Endothelial cell (in vitro differentiated cells): ENCODE results near the gene NOXA1. TPM values are rescaled to one million over a fixed set of nuclear protein-coding genes. Genes with fewer than 3 reads are reported as not detected.

Source experiments
- DNase-seq: peaks from one replicate; pipeline ENCODE4 v3.0.0; 2021; ENCODE audit warnings: low spot score
- H3K27ac Mint-ChIP-seq: one replicate; pipeline ENCODE4 v1.8.0; 2021; ENCODE audit warnings: mixed read lengths, inconsistent platforms; ENCODE audit not compliant: unreplicated experiment
- H3K27me3 Mint-ChIP-seq: one replicate; pipeline ENCODE4 v1.8.0; 2021; ENCODE audit warnings: mild to moderate bottlenecking, moderate library complexity, mixed read lengths, inconsistent platforms; ENCODE audit not compliant: unreplicated experiment
- H3K36me3 Mint-ChIP-seq: one replicate; pipeline ENCODE4 v1.8.0; 2021; ENCODE audit warnings: mild to moderate bottlenecking, low read depth, mixed read lengths, inconsistent platforms; ENCODE audit not compliant: unreplicated experiment
- H3K4me1 Mint-ChIP-seq: one replicate; pipeline ENCODE4 v1.8.0; 2021; ENCODE audit warnings: mild to moderate bottlenecking, mixed read lengths, inconsistent platforms; ENCODE audit not compliant: unreplicated experiment
- H3K4me3 Mint-ChIP-seq: one replicate; pipeline ENCODE4 v1.8.0; 2021; ENCODE audit warnings: mild to moderate bottlenecking, mixed read lengths, inconsistent platforms; ENCODE audit not compliant: unreplicated experiment
- H3K9me3 Mint-ChIP-seq: one replicate; pipeline ENCODE4 v1.8.0; 2021; ENCODE audit warnings: mixed read lengths, inconsistent platforms; ENCODE audit not compliant: unreplicated experiment
- CTCF ChIP-seq: fragments of 200-600 bp; sonication (generic); IDR thresholded peaks from one replicate; pipeline ENCODE4 v1.5.0; 2021; ENCODE audit warnings: antibody characterized with exemption; ENCODE audit not compliant: unreplicated experiment
- long read RNA-seq: library from polyadenylated mRNA; unstranded; transcript quantifications from one replicate; pipeline ENCODE4 v2.0.0, GENCODE V29; 2020; ENCODE audit not compliant: unreplicated experiment
- total RNA-seq: library from RNA; stranded (reverse); fragmentation: NEBNext Ultra II Directional; extraction: Animal tissue kit (Norgen Biotek cat#: 25700); gene quantifications from one replicate; pipeline ENCODE4 v1.2.1, GENCODE V29; 2021; ENCODE audit not compliant: unreplicated experiment

Gene NOXA1
- 0.36 TPM for total RNA-seq
- long read RNA-seq, partial matches to known transcripts: 0 of 1 reads
- long read RNA-seq, other reads (novel, unspliced or antisense): 1 of 1 reads

DNA sequence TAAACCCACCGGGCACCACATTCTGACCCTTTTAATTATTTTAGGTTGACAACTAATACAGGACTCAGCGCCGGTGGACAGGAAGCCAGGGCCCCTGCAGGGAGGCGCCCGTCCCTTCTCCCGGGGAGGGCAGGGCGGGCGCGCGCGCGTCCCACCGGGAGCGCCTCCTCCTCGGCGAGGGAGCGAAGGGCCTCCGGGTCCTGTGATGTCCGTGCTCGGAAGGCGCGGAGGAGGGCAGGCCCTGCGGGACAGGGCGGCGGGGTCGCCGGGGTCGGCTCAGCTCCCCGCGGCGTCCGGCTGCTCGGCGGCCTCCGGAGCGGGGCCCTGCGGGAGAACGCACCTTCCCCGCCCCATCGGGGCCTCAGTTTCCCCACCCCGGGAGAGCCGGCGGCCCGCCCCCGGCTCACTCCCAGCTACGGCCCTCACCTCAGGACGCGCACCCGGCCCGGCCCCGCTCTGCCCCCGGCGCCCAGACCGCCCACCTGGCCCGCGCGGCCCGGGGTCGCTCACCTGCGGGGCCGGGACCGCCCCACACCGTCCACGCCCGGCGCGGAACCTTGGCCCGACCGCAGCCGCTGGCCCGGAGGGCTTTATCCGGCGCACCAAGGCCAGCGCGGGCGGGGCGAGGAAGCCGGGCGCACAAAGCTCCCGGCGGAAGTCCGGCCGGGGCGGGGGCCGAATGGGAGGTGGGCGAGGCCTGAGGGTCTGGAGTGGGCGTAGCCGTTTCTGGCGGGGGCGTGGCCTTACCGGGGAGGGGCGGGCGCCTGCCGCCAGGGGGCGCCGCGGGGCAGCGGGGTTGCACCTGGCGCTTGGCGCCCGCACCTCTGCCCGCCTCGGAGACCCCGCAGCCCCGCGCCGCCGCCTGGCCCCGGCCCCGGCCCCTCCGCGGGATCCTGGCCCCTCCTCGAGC is at the start of gene NOXA1, which contains the start of gene EXD3:
NOXA1 (plus strand) TSS at position 790 of the 910 bp plus-strand sequence. CDS start 137 bp downstream, outside the sequence.
EXD3 (minus strand) TSS at position 559 of the 910 bp plus-strand sequence. CDS start 27,805 bp downstream, outside the sequence.
- Mint-ChIP-seq H3K27ac (no peak within 1 kb of the TSS), H3K27me3 (peaks cover 13% of the 10 kb centered on the region), H3K4me3 (peak within 1 kb of the TSS; percentile 92), H3K9me3 (no peaks in the 10 kb centered on the region), H3K4me1 (peaks cover 4% of the 10 kb centered on the region), H3K36me3 (no peaks in the 10 kb centered on the region)
- peak; percentile 97 for DNase-seq
- TF ChIP-seq CTCF: peak; percentile 77

- Mint-ChIP-seq H3K36me3 (peaks cover 3% of the 10 kb centered on the region), H3K27me3 (peaks cover 8% of the 10 kb centered on the region), H3K27ac (no peak overlapping the region), H3K4me3 (no peak overlapping the region), H3K4me1 (no peaks in the 10 kb centered on the region), H3K9me3 (no peaks in the 10 kb centered on the region)
- TF ChIP-seq CTCF: no peak
- DNase-seq: no peak
These were observed 49.6 kb upstream of the NOXA1 start for GRCh38 chr9:137373611-137373980.

GRCh38 chr9:137374131-137374845 is 48.9 kb upstream of the NOXA1 start:
- H3K36me3 Mint-ChIP-seq: peaks cover 3% of the 10 kb centered on the region
- no peaks in the 10 kb centered on the region for H3K9me3 Mint-ChIP-seq
- H3K27me3 Mint-ChIP-seq: peaks cover 10% of the 10 kb centered on the region
- no peak overlapping the region for H3K4me3 Mint-ChIP-seq
- TF ChIP-seq CTCF: no peak
- no peak overlapping the region for H3K27ac Mint-ChIP-seq
- no peaks in the 10 kb centered on the region for H3K4me1 Mint-ChIP-seq
- DNase-seq: no peak

DNA sequence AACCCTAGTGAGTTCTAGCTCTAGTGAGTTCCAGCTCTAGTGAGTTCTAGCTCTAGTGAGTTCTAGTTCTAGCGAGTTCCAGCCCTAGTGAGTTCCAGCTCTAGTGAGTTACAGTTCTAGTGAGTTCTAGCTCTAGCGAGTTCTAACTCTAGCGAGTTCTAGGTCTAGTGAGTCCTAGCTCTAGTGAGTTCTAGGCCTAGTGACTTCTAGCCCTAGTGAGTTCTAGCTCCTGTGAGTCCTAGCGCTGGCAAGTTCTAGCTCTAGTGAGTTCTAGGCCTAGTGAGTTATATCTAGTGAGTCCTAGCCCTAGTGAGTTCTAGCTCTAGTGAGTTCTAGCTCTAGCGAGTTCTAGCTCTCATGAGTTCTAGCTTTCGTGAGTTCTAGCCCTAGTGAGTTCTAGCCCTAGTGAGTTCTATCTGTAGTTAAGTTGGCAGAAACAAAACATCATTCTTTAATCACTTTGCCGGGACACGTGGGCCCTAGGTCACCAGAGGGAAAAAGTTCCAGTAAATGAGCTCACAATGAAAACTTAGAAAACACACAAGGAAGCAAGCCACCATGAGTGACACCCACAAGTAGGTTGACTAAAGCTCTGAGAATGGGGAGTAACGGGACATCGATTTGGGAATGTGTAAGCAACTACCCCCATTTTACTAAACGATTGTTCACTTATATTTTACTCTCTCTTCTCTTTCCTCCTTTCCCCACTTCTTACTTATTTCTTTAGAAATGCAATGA is 47.7 kb upstream of the NOXA1 start:
- H3K27ac Mint-ChIP-seq: no peak overlapping the region
- no peak overlapping the region for H3K4me3 Mint-ChIP-seq
- no peak for DNase-seq
- peaks cover 3% of the 10 kb centered on the region for H3K36me3 Mint-ChIP-seq
- no peaks in the 10 kb centered on the region for H3K4me1 Mint-ChIP-seq
- peaks cover 11% of the 10 kb centered on the region for H3K27me3 Mint-ChIP-seq
- TF ChIP-seq CTCF: no peak
- no peaks in the 10 kb centered on the region for H3K9me3 Mint-ChIP-seq
